COLO668 (cell line): Measurements from ENCODE around the gene ZNF205.

ENCODE experiments used
- DNase-seq: peaks from one replicate; lab custom pipeline; 2025; ENCODE audit not compliant: unreplicated experiment; lab: John Stamatoyannopoulos, UW

ZNF205 gene

DNA sequence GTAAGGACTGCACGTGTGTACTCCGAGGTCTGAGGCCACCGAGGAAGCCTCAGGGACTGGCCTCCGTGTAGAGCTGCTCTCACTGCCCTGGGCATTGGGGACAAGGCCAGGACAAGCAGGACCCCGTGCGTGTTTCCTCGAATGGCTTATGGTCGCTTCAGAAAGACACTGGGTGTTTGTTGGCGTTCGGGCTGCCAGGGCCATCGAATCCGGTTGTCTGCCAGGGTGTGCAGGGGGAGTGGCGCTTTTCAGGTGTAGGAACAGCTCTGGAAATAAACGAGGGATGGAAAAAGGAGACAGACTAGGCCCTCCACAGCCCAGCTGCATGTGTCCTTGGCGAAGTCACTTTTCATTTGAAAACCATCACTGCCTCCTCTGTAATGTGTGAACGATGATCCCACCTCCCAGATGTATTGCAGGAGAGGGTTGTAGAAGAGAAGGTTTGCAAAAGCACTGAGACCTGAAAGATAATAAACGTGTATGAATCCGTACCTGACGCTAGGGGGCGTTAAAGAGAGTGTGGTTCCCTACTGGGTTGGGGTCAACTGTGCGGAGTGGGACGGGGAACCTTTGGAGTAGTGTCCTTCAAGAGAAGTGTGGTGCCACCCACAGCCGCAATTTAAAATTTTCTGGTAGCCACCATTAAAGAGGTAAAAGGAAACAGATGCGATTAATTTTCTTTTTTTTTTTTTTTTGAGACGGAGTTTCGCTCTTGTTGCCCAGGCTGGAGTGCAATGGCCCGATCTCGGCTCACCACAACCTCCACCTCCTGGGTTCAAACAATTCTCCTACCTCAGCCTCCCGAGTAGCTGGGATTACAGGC lies 11.2 kb upstream of the ZNF205 start:
- peak; percentile 17 for DNase-seq

- no peak for DNase-seq
Measured at GRCh38 chr16:3101841-3102470, 10.4 kb upstream of the ZNF205 start.

DNA sequence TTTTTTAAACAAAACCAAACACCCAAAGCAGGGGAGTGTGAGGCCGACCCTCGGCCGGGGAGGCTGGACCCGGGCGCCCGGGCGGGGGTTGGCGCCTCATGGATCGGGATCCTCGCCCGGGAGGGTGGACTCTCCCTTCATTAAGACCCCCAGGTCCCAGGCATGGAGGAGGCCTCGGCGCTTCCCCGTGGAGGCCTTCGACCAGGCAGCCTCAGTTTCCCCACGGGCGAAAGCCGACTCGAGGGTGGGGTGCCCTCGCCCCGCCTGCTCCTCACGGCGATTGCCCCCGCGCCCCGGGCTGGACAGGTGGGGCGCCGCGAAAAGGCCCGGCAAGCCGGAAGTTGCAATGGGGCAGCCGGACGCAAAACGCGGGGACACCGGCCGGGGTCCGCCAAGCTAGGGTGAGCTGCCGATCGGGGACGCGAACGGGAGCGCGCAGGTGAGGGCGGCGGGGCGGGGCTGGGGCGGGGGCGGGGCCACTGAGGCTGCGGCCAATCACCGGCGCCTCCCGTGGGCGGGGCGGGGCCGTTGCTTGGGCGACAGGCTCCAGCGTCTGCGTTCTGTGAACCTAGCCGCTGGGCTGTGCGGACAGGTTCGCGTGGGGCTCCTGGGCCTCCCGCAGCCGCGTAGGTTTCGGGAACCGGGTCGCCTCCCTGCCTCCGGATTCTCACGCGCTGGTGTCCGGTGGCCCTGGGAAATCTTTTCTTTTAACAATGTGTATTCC lies 6.0 kb upstream of the ZNF205 start:
- peak; percentile 96 for DNase-seq

GRCh38 chr16:3112881-3113574 lies 642 bp downstream of the ZNF205 start:
- DNase-seq: no peak

DNA sequence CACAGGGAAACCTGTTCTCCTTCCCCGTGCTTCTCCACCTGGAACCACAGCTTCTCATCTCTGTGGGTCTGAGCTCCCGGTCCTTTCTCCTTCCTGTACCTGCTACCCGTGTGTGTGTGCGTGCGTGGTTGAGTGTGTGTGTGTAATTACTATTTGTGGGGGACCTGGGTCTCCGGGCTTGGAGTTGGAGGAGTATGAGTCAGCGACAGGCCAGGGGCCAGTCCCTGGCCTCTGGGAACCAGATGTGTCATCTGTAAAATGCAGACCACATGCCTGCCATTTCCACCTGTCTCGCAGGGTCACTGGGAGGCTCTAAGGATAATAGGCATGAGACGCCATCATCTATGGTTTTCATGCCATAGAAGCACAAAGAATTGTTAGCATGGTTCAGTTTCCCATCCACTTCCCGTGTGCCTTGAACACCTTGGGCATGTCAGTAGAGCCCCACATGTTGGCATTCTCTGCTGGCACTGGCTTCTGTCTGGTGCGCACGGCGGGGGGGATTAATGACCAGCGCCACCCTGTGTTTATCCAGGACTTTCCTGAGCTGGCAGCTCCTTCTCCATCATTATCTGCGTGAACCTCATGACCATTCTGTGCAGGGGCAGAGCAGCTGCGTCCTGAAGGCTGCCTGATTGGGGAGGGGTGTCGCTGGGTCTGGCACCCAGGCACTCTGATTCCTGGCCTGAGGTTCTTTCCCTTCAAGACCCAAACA lies 1.5 kb downstream of the ZNF205 start:
- peak; percentile 15 for DNase-seq

GRCh38 chr16:3115003-3115402 lies 2.6 kb downstream of the ZNF205 start:
- no peak for DNase-seq

DNA sequence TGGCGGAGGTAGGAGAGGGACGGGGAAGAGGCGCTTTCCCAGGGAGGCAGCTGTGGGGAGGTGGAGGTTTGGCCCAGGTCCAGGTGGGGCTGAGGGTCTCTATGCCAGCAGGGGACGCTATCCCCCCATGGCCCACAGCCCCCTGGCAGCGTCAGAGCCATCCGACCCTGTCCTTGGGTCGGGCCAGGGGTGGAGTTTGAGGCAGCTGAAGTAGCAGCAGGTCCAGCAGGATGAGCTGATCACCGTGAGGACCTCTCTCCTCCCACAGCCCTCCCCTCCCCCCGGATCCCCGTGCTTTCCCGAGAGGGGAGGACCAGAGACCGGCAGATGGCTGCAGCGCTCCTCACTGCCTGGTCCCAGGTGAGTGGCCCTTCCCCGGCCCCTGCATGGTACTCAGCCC lies 3.2 kb downstream of the ZNF205 start:
- no peak for DNase-seq

DNA sequence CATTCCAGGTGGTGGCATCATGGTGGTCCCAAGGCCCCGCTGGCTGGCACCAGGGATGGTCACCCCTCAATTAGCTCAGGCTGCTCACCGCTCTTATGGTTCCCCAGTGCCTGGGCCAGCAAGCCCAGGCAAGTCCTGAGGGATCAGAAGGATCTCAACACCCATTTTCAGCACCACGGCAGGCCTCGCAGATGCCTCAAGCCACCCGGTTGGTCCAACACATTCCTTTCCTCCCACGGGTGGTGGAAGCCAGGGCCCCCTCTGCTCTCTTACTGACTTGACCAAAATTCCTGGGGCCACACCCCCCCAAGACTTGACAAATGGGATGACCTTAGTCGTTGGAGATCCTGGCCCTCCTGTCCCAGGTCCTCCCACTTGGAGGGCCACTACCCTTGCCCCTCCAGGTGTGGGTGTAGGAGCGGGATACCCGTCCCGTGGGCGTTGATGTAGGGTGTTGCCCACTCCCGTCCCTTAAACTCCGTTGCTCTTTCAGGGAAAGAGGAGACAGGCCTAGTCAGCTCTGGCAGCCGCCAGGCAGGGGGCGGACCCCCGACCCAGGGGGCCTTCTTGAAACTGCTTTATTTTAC lies 5.9 kb downstream of the ZNF205 start:
- DNase-seq: no peak

DNA sequence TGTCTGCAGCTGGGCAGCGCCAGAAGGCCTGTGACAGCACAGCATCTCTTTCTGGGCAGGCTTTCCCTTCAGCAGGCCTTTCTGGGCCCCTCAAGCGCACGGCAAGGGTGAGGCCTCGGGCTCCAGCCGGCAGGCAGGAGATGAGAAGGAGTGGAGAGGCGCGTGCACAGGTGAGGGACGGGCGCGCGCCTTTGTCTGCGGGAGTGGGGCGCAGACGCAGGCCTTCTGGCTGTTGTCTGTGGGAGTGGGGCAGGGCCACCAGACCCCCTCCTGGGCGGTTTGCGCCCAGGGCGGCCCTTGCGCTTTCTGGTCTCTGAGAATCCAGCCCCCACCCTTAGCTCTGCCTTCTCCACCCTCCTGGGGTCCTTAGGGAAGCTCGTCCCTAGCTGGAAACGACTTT lies 6.5 kb downstream of the ZNF205 start:
- no peak for DNase-seq

DNA sequence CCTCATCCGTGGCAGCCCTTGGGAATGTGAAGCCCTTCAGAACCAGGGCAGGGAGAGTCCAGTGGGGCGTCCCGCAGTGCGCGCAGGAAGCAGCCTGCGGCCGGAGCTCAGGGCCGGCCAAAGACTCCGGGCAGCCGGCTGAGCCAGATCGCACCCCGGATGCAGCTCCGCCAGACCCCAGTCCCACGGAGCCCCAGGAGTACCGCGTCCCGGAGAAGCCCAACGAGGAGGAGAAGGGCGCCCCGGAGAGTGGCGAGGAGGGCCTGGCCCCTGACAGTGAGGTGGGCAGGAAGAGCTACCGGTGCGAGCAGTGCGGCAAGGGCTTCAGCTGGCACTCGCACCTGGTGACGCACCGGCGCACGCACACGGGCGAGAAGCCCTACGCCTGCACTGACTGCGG lies 6.9 kb downstream of the ZNF205 start:
- DNase-seq: no peak

DNA sequence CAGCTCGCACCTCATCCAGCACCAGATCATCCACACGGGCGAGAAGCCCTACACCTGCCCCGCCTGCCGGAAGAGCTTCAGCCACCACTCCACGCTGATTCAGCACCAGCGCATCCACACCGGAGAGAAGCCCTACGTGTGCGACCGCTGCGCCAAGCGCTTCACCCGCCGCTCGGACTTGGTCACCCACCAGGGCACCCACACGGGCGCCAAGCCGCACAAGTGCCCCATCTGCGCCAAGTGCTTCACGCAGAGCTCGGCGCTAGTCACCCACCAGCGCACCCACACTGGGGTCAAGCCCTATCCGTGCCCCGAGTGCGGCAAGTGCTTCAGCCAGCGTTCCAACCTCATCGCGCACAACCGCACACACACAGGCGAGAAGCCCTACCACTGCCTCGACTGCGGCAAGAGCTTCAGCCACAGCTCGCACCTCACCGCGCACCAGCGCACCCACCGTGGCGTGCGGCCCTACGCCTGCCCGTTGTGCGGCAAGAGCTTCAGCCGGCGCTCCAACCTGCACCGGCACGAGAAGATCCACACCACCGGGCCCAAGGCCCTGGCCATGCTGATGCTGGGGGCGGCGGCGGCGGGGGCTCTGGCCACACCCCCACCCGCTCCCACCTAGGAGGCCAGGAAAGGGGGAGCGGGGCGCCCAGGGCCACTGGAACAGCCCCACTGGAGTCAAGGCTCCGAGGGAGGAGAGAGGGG lies 7.5 kb downstream of the ZNF205 start:
- DNase-seq: no peak

- DNase-seq: no peak
Measured at GRCh38 chr16:3120435-3120834, 8.0 kb downstream of the ZNF205 start.

DNA sequence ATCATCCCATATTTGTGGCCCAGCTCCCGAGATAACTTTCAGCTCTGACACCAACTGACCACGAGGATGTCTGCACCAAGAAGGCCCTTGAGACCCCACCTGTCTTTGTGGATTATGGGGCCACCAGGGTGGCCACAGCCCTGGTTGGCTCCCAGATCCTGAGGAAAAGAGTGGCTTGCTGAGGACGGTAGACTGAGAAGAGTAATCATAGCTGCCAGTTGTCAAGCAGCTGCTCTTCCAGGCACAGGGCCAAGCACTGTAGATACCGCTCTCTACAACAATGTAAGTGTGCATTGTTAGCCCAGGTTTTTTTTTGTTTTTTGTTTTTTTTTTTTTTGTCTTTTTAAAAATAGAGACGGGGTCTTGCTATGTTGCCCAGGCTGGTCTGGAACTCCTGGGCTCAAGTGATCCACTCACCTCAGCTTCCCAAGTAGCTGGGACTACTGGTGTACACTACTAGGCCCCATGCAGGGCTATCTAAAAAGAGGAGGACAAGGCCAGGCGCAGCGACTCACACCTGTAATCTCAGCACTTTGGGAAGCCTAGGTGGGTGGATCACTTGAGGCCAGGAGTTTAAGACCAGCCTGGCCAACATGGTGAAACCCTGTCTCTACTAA lies 9.6 kb downstream of the ZNF205 start:
- peak; percentile 4 for DNase-seq

GRCh38 chr16:3122926-3123570 lies 10.7 kb downstream of the ZNF205 start:
- no peak for DNase-seq

GRCh38 chr16:3123986-3124886 lies 11.8 kb downstream of the ZNF205 start:
- peak; percentile 96 for DNase-seq

DNA sequence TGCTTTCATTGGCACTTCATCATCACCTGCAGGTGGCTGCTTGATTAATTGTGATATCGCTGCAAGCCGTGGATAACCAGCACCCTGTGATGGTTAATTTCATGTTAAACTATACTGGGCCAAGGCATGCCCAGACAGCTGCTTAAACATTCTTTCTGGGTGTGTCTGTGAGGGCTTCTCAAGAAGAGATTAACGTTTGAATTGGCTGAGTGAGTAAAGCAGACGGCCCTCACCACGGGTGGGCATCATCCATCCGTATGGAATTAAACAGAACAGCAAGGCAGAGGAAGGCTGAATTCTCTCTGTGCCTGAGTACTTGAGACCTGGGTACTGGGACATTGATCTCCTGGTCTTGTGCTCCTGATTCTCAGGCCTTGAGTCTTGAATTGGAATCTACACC lies 15.4 kb downstream of the ZNF205 start:
- peak; percentile 5 for DNase-seq

DNA sequence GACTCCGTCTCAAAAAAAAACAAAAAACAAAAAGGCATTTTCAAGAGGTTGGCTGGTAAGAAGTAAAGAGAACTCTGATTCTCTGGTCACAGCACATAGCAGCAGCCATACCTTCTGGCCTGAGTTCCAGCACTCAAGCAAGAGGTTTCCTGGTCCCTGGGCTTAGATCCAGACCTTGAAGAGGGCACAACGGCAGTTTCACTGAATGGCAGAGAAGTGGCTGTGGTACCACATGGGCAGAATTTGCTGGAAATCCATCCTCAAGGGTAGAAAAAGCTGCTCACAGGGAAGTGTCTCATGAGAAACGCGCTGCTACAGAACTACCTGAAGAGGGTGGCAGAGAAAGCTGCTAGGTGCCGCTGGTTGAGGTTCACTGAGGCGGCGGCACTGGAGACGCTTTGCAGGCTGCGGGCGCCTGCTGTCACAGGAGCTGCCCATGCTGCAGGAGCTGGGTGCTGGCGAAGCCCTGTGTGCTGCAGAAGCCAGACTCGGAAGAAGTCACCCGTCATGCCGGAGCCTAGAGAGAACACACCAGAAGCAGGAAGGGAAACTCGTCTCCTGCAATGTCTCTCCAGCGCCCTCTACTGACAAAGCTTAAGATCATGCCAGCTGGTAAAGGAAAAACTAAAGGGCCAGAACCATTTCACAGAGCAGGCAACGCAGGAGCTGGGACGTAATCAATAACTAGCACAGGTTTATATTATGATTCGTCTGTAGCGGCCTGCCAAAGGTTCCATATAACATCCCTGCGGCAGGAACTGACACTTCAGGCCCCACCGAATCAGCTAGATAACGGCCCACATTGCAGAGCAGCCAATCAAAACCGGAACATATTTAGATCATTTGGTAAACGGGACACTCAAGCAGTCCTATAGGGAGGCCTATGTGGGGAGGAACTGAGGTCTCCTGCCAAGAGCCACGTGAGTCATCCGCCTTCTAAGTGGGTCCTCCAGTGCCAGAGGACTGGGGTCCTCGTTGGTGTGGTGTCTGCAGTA lies 17.0 kb downstream of the ZNF205 start:
- DNase-seq: peak; percentile 69
